NCI-H2107 (cell line): Measurements from ENCODE around the gene EIPR1.

Experiments used
- DNase-seq: peaks from one replicate; lab custom pipeline; 2025; lab: John Stamatoyannopoulos, UW

The EIPR1 gene

DNA sequence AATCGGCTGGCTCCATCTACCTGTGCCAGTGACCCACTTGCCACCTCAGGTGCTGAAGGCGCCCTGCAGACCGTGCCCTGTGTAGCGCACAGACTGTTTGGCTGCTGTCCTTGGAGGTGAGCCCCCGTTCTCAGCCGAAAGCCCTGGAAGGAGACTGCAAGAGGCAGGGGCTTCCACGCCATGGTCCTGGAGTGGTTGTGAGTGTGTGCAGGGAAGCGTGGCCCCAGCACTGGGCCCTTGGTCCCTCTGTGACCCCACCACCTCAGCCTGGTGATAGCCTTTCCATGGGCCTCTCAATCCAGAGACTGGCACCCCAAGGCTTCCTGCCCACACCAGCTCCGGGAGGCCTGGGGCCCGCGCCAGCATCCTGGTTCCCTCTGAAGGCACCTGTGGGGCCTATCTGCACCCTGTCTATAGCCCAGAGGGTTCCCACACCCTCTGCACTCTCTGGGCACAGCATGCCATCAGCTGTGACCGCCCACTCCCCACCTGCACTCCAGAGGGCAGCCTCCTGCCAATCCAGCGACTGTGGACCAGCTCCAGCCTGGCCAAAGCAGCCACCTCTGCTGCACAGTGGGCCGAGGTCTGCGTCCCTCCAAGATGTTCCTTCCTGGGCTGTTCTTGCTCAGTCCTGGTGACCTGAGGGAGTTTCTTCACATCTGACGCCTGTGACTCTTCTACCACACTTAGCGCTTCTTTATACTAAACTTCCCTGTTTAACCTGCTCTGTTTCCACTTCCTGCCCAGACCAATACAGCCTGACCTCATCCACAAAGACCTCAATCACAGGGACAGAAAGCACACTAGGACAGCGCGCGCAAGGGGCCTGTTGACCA, 109.5 kb downstream of the EIPR1 start:
- DNase-seq = no peak

DNA sequence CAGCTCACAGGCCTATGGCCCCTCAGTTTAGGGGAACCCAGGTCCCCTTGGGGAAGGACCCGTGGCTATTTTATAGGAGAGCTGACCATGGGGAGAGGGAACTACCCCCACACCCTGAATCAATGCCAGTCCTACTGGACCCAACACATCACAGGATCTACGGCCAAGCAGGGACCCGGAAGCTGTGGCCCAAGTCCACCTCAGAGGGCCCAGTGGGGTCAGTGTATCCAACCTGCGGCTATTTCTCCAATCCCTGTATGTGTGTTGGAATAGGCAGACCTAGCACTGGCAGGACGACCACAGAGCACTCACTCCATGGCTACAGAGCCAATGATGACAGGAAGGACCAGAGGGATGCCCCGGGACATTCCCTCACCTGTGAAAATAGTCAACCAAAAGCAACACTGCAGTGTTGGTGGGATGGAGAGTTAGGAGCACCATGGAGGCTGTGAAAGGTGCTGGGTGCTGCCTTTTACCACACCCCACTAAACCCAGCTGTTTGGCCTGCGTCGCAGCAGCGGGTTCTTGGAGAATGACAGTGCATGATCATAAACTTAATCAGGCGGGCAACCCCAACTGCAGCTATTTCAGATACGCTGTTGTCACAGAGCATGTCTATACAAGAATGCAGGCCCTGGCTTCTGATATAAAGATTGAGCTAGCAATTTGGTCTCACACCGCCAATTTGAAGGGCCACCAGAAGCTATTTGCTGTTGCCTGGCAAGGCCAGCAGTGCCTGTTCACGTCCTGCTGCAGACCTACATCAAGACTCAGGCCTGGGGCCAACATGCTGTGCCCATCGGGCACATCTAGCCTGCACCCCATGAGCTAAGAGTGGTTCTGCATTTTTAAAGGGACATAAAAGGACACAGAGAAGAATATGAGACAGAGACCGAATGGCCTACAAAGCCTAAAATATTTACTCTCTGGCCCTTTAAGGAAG, 110.4 kb downstream of the EIPR1 start:
- no peak for DNase-seq

DNA sequence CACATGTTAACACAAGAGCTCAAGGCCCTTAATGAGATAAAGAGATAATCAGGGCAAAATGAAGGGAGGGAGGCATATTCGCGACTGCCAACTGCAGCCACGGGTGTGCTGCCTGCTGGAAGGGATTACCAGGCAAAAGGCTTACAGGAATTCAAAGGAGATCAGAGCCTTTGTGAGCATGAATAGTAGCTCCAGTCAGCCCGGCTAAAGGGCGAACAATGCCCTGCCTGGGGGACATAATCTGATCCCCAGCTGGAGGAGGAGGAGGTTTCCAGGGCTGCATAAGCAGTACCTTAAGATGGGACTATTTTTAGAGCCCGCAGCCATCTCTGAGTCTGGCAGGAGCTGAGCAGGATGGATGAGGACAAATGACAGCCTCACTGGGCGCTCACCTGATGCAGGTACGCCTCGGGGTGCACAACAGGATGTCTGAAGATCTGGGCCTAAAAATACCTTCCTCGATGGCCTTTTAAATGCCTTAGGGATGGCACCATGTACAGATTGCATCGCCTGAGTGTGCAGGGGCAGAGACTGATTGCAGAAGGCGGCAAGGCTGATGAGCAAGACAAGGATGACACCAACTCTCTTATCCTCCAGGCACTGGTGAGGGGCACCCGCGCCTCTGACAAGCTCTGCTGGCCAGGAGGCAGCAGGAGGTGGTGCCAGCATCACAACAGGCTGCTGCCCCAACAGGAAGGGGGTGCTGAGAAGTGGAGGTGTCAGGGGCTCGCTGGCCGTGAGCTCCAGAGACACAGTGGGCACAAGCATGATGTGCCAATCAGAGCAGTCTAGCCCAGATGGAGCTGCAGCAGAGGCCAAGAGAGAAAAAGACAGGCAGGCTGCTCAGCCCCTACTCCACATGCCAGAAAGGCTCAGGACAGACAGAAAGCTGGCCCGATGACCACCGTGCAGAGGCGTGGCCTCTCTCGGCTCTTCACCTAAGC, 111.4 kb downstream of the EIPR1 start:
- DNase-seq = no peak

DNA sequence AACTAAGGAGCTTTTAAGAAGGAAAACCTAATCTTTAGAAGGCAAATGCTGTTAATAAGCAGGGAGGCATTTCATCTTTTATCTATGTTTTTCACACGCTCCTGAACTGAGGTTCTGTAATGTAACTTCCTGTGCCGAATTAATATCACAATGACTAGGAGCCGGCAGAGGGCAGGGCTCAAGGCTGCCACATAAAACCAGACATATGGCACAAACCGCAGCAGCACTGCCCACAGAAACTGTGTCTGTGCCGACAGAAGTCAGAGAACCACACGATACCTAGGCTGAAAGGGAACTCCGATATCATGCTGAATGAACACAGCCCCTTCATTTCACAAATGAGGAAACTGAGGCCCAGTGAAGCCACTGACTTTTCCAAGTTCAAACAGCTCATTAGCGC, 112.1 kb downstream of the EIPR1 start:
- DNase-seq = no peak

DNA sequence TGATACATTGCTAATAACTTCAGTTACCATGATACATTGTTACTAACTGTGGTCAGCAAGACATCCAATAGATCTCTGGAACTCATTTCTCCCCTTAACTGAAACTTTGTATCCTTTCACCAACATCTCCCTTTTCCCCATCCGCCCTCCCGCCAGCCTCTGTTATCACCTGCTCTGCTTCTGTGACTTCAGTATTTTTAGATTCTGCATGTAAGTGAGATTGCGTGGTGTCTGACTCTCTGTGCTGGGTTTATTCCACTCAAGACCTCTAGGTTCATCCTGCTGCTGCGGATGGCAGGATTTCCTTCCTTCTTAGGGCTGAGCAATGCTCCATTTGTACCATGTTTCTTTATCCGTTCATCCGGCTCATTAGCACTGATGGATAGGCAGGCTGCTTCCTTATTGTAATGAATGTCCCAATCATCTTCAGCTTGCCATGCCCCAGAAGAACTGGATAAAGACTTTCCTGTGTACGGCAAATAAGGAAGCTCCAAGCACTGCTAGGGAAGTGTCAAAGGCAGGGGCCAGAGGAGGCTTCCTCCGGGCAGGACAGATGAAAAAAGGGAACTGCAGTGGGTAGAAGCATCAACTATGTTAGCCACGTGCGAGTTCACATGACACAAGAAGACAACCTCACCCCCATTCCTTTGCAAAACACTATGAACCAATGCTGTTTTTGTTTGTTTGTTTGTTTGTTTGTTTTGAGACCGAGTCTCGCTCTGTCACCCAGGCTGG, 113.4 kb downstream of the EIPR1 start:
- DNase-seq = no peak

DNA sequence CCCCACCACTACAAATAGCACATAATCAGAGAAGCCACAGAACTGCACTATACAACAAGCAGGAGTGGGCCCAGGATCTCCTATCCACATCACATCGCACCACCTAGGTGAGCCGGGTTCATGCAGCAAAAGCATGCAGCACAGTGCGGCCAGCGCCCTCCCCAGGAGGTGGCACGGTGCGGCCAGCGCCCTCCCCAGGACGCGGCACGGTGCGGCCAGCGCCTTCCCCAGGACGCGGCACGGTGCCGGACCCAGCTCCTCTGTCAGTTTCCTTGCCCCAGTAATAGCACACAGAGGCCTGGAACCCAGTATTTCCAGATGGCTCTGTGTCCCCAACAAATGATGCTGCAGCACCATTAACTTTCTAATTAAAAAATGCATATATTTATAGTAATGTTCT, 114.1 kb downstream of the EIPR1 start:
- no peak for DNase-seq

DNA sequence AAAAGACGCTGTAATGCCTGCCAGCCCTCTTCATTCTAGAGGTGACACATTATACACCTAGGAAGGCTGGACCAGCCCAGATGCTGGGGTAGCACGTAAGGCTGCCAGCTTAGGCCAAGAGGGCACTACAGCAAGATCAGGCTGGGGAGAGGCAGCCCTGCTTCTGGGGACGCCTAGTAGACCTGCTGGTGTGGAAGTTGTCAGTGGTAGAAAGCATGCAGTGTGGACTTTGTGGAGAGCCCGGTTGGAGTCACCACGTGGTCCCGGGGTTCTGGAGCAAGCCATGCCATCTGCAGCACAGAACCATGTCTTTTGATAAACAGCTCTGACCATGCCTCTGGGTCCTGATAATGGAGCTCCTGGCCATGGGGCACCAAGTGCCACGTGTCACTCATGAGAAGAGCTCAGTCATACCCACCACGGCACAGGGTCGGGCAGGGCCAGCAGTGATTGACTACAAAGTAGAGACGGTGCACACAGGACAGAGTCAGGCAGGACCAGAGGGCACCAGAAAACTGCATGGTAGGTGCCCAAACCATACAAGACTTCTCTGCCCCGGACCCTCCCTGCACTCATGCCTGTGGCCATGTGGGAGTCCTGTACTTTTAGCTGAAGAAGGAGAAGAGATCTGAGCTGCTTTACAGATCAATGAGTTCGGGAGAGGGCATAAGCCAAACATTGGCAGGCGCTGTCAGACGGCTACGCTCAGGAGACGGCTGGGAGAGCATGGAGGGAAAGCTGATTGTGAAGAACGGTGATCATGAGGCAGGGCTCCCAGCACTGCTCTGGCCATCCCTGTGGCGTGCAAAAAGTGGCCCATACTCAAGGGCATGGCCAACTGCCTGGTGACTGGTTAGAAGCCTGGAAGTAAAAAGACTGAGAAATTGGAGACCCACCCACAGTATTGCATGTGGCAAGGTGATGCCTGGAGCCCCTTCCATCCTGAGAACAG, 114.9 kb downstream of the EIPR1 start:
- DNase-seq = no peak

DNA sequence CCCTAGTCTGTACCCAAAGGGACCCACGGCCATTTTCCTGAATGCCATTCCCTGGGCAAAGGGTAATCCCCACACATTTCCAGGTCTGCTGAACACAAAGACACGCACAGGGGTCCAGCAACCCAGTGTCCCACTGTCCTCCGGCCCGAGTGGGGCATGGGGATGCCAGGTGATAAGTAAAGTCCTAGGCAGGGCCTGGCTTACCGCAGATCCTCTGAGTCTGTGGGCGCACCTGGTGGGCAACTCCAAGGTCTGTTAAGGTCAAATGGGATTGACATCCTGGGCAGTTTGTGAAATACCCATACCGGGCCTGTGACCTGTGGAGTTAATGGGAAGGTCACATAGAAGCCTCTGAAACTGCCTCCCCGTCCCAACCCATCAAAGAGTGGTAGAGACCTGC, 116.1 kb downstream of the EIPR1 start:
- DNase-seq = no peak

DNA sequence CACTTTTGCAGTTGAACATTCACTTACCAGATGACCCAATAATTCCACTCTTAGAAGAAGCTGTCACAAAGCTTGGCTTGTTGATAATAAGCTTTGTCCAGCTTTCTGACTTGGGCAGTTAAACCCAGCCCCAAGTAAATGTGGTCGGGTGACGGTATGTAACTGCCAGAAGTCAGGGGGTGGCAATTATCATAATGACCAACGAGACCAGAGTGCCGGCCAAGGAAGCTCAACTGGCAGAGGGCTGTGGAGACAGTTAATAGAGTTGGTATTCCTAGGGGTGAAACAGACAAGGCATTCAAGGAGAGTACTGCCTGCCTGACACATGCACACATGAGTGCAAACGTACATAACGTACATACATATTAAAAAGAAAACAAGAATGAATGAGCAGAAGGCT, 116.7 kb downstream of the EIPR1 start:
- no peak for DNase-seq

DNA sequence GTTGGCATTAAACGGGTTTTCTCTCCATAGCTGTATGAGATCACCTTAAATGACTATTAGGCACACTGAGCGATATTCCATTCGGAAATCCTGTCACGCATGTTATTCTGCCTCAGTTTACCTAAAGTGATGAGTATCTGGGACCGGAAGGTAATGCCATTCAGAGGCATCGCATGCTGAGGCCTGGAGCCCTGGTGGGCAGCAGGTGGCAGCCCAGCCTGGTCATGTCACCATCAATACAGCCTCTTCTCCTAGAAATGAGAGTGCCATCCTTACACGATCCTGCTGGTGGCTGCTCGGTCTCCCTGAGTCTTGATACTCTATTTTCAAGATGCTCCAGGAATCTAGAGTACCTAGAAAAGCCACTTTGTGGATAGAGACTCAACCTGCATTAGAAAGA, 119.8 kb downstream of the EIPR1 start:
- DNase-seq = no peak

DNA sequence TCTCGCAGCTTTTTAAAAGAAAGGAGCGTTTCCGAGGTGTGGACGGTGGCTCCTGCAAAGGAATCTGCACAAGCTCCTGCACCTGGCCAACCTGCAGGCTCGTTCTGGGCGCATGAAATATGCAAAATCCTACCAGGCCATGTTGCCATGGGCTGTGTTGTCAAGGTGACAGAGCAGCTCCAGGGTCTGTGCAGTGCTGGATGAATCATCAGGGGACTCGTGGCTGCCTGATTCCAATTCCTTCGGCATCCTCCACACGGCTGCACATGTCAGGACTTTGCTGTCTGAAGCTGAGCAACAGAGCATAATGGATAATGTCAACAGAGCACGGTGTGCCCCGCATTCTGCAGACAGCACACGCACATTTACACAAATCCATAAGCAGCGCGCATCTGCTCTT, 120.5 kb downstream of the EIPR1 start:
- no peak for DNase-seq

DNA sequence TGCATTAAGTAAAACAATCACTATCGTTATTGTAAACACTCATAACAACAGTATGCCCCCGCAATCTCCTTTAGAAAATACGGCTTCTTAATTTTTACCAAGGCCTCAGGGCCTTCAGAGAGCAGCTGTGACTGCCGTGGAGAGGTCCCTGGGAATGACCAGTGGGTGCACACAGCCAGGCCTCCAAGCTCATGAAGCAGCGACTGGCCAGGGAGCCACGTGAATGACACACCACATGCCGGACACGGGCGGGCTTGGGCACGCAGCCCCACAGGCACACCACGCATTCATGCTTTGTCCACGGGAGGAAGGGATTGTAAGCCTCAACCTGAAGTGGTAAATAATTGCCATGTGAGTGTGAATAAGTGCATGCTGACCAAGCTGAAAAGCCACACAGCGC, 121.0 kb downstream of the EIPR1 start:
- no peak for DNase-seq

DNA sequence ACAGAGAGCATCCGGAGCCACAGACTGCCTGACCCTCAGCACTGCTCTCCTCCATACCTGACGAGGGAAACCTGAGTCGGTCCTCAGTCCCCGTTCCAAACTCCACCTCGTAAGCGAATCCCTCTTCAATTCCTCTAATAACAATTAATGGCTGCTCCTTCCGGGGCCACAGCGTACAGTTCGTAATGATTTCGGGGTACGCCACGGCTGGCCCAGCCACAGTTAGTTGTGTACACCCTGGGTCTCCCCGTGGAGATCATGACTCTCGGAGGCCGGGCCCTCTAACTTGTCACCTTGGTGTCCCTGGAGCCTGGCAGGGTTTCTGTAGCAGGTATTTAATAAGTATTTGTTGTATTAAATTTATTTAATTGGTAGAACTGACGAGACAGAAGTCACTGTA, 121.5 kb downstream of the EIPR1 start:
- no peak for DNase-seq

DNA sequence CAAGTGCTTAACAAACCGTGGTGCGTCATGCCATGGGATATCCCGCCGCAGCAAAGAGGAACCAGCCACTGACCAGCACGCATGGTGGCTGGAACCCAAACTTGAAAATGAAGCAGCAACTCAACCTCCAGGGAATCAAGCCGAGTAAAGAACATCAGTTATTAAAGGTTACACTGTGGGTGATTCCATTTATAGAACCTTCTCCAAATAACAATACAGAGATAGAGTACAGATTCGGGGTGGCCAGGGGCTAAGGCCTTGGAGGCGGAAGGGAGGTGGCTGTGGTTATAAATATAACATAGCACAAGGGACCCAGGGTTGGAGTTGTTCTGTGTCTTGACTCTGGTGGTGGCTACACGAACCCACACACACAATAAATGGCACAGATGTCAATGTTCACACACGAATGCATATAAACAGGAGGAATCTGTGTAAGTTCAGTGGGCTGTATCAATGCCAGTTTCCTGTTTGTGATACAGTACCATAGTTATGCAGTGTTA, 123.1 kb downstream of the EIPR1 start:
- DNase-seq = no peak

DNA sequence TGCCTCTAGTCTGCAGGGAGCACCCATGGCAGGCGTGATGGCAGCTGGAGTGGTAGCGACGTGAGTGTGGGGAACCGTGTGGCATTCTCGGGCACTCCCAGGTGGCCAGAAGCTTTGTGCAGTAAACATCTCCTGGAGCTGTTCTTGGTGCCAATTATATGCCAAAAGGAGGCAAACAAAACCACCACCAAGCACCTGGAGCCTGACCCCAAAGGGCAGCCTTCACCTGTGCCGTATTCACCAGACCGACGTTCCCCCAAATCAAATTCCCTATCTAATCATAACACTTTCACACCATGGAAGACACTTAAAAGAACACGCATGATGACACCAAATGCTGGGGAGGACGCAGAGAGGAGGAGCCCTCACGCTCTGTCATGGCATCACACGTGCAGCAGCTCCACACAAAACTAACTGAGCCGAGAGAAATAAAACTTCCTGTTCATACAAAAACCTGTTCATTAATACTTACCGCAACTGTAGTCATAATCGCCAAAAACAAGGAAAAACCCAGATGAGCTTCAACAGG, 123.6 kb downstream of the EIPR1 start:
- DNase-seq = no peak

DNA sequence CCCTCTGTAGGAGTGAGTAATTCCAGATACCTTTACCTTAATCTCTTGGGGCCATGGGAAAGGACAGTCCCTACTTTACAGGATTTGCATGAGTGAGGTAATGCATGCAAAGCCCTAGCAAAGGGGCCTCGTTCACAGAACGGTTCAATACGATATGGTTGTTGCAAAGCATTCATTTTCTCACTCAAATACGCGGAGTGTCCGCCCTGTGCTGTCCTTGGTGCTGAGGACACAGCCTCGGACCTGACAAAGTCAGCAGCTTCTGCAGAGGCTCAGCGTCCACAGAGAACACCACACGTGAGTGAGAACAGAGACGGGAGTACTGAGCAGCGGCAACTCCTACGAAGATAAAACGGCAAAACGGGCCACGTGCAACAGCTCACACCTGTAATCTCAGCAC, 125.7 kb downstream of the EIPR1 start:
- no peak for DNase-seq

DNA sequence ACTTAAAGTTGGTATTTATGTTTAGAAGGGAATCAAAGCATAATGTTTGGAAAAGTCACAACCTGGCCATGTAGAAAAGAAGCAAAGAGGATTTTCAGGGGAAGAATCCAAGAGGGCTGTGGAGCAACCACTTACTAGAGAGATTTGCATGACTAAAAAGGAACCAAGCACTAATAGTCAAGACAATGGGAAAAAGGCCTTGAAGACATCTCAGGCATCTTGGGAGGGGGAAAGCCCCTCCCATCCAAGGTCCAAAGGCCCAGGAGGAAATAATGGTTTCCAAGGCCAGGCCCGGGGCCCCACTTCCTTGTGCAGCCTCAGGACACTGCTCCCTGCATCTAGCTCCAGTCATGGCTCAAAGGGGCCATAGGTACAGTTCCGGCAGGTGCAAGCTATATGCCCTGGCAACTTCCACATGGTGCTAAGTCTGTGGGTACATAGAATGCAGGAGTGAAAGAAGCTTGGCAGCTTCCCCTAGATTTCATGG, 128.1 kb downstream of the EIPR1 start:
- no peak for DNase-seq

DNA sequence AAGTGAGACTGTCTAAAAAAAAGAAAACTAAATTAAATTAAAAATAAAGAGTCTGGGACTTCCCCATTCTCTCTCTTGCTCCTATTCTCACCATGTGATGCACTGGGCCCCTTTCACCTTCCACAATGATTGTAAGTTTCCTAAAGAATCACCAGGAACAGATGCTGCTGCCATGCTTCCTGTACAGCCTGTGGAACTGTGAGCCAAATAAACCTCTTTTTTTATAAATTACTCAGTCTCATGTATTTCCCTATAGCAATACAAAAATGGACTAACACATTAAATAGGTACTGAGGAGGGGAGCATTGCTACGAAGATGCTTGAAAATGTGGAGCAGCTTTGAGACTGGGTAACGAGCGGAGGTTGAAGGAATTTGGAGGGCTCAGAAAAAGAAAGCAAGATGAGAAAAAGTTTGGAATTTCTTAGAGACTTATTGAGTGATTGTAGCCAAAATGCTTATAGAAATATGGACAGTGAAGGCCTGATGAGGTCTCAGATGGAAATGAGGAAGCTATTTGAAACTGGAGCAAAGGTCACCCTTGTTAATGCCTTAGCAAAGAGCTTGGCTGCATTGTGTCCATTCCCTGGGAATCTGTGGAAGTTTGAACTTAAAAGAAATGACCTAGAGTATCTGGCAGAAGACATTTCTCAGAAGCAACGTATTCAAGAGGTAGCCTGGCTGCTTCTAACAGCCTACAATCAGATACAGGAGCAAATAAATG, 128.7 kb downstream of the EIPR1 start:
- DNase-seq = no peak
